Activated T-helper 17 cell treated with anti-CD3 and anti-CD28 coated beads, Interleukin-2, amount 50 U/mL, for 72 hours (primary cell): ENCODE measurements around the gene ADI1. TPM values are rescaled to one million over a fixed set of nuclear protein-coding genes. Genes with fewer than 3 reads are reported as not detected.

Experiments
- ATAC-seq: fragments of 150-1000 bp; cut with Tn5 transposase; replicated peaks from 2 replicates; pipeline ENCODE4 v1.10.0; 2021; ENCODE audit warnings: mild to moderate bottlenecking, moderate library complexity
- H3K27ac Mint-ChIP-seq: one replicate; pipeline ENCODE4 v1.8.0; 2022; ENCODE audit warnings: mixed read lengths
- H3K27me3 Mint-ChIP-seq: one replicate; pipeline ENCODE4 v1.8.0; 2022; ENCODE audit warnings: mixed read lengths
- H3K36me3 Mint-ChIP-seq: one replicate; pipeline ENCODE4 v1.8.0; 2022; ENCODE audit warnings: low read depth, mild to moderate bottlenecking, mixed read lengths
- H3K4me1 Mint-ChIP-seq: one replicate; pipeline ENCODE4 v1.8.0; 2022; ENCODE audit warnings: mixed read lengths
- H3K4me3 Mint-ChIP-seq: one replicate; pipeline ENCODE4 v1.8.0; 2022; ENCODE audit warnings: mild to moderate bottlenecking, mixed read lengths
- H3K9me3 Mint-ChIP-seq: one replicate; pipeline ENCODE4 v1.8.0; 2022; ENCODE audit warnings: mixed read lengths
- total RNA-seq, 2 donors: library from RNA; stranded (reverse); gene quantifications; one replicate each; pipeline ENCODE4 v1.2.3, GENCODE V29; 2022

ADI1 gene
- total RNA-seq, 2 donors from 2014 or later: 25.8 to 26.0 TPM

DNA sequence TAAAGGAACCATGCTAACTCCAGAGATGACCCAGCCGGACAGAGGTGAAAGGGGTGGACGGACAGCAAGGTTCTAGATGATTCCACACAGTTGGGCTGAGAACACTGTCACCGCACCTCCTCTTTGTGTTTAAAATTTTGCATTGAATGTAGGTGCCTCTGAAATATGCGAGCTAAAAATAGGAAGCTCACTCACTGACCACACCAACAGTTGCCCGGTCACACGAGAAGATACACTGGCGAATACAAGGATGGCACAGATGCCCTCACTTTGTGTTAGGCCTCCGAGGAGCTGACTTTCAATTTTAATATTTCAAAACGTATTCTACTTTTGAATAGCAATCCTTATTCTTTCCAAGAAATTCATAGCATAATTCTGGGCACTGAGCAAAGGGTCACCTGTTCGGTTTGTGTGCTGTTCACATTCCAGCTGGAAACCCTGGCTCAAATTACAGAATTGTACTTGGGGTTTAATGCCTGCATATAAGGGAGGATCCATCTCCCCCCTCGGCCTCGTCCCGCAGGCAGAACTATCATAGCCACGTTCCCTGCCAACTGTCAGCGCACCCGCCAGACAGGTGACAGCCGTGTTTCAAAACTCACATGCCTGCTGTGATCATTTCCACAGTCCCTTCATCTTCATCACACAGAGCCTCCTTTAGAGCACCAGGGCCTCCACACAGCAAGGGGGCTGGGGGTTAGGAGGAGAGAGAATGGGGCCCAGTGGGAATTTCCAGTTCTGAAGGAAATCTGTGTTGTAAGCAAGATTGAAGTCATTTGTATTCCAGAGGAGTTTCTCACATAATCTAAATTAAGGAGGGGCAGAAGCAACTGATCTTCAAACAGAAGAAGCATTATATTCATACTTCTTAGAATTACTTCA, 48.2 kb downstream of the ADI1 start:
- H3K36me3 Mint-ChIP-seq: peaks cover 77% of the 10 kb centered on the region
- no peak for ATAC-seq
- no peak overlapping the region for H3K4me3 Mint-ChIP-seq

DNA sequence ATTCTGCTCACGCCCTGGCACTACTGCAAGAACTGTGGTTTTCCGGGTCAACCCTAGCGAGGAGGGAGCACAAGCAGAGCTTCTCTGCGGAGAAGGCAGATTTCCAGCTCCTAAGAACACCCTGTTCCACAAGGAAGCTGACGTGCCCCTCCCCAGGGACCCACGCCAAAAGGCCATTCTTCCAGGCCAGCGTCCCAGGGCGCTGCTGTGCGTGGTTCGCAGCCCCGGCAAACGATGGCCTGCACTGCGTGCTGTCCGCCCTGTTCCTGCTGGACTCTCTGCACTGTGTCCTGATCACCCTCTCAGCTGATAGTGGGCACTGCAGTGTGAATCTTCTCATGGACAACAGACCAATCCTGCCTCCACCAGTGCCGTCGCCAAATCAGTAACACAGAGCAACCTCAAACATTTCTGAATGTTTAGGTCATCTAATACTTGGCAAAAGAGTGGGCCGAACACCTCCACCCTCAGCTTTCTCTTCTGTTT, 49.1 kb downstream of the ADI1 start:
- Mint-ChIP-seq H3K4me1 (no peaks in the 10 kb centered on the region), H3K27ac (no peak overlapping the region), H3K9me3 (no peaks in the 10 kb centered on the region), H3K27me3 (no peaks in the 10 kb centered on the region), H3K4me3 (no peak overlapping the region), H3K36me3 (peaks cover 77% of the 10 kb centered on the region)
- no peak for ATAC-seq

More for the DNA sequence above, 48.2 kb downstream of the ADI1 start:
- no peaks in the 10 kb centered on the region for H3K4me1 Mint-ChIP-seq
- no peak overlapping the region for H3K27ac Mint-ChIP-seq
- H3K27me3 Mint-ChIP-seq: no peaks in the 10 kb centered on the region
- no peaks in the 10 kb centered on the region for H3K9me3 Mint-ChIP-seq

DNA sequence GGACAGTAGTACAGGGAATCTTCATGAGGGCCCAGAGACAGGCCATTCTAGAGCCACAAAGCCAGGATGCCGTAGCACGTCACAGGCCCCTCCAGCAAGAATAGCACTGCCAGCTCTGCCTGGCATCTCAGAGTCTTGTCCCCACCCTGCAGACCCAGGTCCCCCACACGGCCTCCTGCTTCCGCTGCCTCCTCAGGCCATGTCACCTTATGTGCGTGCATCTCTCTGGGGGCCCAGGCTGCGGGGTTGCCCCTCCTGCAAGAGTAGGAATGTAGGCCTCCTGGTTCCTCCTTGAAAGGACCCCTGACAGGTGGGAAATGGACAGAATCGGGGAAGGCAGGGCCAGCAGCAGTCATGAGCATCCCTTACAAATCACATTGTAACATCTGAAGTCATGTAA, 49.8 kb downstream of the ADI1 start:
- H3K36me3 Mint-ChIP-seq: peaks cover 75% of the 10 kb centered on the region
- no peak overlapping the region for H3K4me3 Mint-ChIP-seq
- H3K27ac Mint-ChIP-seq: no peak overlapping the region
- H3K4me1 Mint-ChIP-seq: no peaks in the 10 kb centered on the region
- H3K27me3 Mint-ChIP-seq: no peaks in the 10 kb centered on the region
- ATAC-seq: no peak
- H3K9me3 Mint-ChIP-seq: no peaks in the 10 kb centered on the region

DNA sequence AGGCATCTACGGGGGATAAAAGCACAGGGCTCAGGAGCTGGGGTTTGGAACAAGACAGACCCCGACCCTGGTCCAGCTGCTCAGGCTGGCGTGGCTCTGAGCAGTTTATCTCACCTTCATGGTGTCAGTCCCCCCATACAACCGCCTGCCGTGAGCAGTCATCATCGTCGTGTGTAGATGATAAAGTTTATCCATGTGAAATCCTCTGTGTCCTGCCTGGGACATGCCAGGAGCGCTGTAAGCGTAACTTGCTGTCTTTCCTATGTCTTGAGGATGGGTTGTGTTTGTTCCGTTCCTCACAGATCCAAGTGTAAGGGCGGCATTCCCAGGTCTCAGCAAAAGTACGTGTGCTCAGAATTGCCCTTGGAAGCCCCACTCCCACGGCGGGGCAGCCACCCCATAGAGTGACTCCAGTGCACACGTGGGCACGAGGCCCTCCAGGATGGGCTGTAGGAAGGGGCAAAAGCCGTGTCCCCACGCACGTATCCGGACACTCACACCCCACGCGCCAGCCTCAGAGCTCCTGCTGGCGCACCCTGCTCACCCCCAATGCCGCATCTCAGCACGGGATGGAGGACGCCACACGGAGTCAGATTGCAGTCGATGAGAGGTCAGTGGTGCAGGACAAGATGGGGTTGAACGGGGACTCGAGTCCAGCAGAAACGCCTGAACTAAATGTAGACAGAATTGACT, 50.9 kb downstream of the ADI1 start:
- Mint-ChIP-seq H3K27ac (peak overlapping the region; percentile 66), H3K4me3 (no peak overlapping the region), H3K36me3 (peaks cover 78% of the 10 kb centered on the region), H3K4me1 (no peaks in the 10 kb centered on the region), H3K27me3 (no peaks in the 10 kb centered on the region), H3K9me3 (no peaks in the 10 kb centered on the region)
- ATAC-seq: no peak

DNA sequence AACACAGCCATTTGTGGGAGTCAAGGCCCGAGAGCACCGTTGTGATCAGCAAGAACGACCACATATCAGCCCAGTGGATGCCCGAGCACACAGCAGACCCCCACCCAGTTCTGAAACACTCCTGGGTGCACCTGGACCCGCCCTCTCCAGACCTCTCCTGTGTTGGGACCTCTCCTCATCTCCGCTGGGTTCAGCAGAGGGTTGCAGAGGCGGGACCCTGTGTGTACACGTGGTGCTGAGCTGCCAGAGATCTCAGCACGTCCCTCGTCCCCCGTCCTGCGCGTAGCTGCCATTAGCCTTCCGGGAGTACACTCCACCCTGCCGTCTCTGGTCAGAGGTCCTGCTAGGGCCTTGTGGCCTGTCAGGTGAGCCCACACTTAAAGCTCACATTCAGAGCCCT, 51.7 kb downstream of the ADI1 start:
- no peak for ATAC-seq
- H3K9me3 Mint-ChIP-seq: no peaks in the 10 kb centered on the region
- no peaks in the 10 kb centered on the region for H3K4me1 Mint-ChIP-seq
- no peak overlapping the region for H3K4me3 Mint-ChIP-seq
- H3K27ac Mint-ChIP-seq: no peak overlapping the region
- no peaks in the 10 kb centered on the region for H3K27me3 Mint-ChIP-seq
- H3K36me3 Mint-ChIP-seq: peaks cover 73% of the 10 kb centered on the region

DNA sequence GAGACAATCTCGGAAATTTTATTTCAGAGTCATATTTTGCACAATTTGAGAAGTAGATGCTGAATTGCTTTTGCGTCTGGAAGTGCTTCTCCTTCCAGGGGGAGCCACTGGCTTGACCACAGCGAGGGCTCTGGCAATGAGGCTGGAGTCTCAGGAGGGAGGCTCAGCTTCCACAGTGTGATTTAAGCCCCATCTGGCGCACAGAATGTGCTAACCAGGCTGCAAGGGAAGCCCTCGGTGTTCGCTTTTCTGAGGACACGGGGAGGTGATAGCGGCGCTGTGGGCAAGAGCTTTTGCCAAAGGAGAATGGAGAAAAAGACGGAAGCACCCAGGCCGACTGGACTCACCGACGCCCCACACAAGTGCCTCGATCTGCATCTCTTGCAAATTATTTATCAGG, 52.4 kb downstream of the ADI1 start:
- no peak overlapping the region for H3K4me3 Mint-ChIP-seq
- H3K36me3 Mint-ChIP-seq: peaks cover 66% of the 10 kb centered on the region
- H3K27ac Mint-ChIP-seq: no peak overlapping the region
- no peaks in the 10 kb centered on the region for H3K4me1 Mint-ChIP-seq
- no peaks in the 10 kb centered on the region for H3K27me3 Mint-ChIP-seq
- no peak for ATAC-seq
- H3K9me3 Mint-ChIP-seq: no peaks in the 10 kb centered on the region

DNA sequence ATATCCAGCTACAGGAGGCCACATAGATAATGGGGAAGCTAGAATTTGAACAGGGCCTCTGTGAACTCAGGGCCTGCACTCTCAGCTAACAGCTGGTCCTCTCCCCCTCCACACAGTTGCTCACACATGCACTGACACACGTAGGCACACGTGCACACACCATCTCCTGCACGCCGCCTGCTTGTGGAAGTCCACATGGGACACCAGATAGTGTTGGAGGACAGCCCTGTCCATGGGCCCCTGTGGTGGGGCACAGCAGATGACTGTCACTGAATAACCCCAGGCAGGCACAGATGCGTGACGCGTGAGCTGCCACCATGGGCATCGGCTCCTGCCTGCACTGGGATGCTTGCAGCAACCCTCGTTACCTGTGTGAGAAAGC, 52.9 kb downstream of the ADI1 start:
- no peak overlapping the region for H3K27ac Mint-ChIP-seq
- no peaks in the 10 kb centered on the region for H3K4me1 Mint-ChIP-seq
- no peaks in the 10 kb centered on the region for H3K9me3 Mint-ChIP-seq
- no peak overlapping the region for H3K4me3 Mint-ChIP-seq
- H3K27me3 Mint-ChIP-seq: no peaks in the 10 kb centered on the region
- ATAC-seq: no peak
- H3K36me3 Mint-ChIP-seq: peaks cover 61% of the 10 kb centered on the region

DNA sequence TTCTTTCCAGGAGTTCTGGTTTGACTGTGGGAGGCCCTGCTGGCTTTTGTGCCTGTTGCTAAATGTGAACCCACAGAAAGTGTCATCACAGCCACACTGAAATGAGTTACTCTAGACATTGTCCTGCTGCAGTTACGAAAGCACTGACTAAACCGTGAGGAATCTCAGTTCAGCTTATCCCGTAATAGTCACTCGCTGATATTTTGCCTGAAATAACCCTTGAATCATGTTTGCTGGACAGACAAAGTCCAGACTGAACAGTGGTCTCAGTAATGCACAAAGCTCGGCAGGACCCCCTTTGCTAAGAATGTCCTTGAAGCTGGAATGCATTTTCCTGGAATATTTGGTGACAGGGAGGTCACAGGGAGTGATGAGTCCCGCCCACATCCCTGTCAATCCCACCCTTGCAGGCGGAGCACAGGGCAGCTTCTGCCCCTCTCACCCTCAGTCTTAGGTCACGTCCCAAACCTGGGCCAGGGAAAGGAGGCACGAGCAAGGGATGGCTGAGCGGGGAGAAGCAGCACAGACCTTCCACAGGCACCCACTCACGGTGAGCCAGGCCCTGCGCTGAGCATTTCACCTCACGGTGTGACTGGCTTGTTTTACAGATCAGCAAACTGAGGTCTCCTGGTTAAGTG, 53.4 kb downstream of the ADI1 start:
- H3K4me3 Mint-ChIP-seq: no peak overlapping the region
- H3K9me3 Mint-ChIP-seq: no peaks in the 10 kb centered on the region
- no peak overlapping the region for H3K27ac Mint-ChIP-seq
- no peak for ATAC-seq
- H3K27me3 Mint-ChIP-seq: no peaks in the 10 kb centered on the region
- H3K36me3 Mint-ChIP-seq: peaks cover 56% of the 10 kb centered on the region
- H3K4me1 Mint-ChIP-seq: no peaks in the 10 kb centered on the region

DNA sequence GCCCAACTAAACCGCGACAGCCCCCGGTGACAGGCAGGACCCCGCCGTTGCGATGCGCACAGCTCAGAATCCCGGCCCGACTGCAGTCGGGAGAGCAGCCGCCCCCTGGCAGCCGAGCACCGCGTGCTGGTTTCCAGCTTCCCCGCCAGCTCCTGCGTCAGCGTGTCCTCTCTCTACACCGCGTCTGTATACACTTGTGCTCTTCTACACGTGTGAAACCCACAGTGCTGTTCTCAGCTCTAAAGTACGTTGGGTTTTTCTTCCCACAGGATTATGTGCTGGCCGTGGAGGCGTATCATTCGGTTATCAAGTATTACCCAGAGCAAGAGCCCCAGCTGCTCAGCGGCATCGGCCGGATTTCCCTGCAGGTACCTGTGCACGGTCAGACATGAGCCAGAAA, 54.0 kb downstream of the ADI1 start:
- Mint-ChIP-seq H3K27ac (no peak overlapping the region), H3K4me1 (no peaks in the 10 kb centered on the region), H3K4me3 (no peak overlapping the region), H3K27me3 (no peaks in the 10 kb centered on the region), H3K36me3 (peaks cover 50% of the 10 kb centered on the region), H3K9me3 (no peaks in the 10 kb centered on the region)
- no peak for ATAC-seq

DNA sequence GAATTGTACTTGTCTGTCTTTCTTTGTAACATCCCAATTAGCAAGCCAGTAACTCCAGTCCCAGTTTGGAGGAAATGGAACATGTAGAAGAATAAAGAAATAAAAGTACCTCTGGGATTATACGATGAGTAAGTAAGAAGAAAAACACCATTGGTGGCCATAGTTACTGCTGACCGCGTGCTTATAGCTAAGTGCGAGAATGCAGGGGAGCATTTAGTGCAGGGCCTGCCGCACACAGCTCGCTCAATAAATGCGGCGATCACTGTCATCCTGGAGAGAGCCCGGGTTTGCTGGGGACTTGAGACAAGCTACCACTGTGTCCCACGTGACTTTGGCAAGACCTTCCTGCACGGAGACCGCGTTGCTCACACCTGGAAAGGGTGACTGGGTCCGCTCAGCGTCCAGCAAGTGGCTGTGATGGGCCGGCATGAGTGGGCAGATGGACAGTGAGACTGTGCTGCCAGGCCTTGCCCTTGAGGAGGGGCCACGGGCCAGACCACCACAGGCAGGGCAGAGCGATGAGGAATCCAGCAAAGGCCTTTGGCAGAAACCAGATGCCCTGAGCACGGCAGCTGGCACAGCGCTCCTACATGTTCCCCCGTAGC, 54.8 kb downstream of the ADI1 start:
- no peaks in the 10 kb centered on the region for H3K9me3 Mint-ChIP-seq
- peaks cover 42% of the 10 kb centered on the region for H3K36me3 Mint-ChIP-seq
- H3K4me1 Mint-ChIP-seq: no peaks in the 10 kb centered on the region
- H3K27me3 Mint-ChIP-seq: no peaks in the 10 kb centered on the region
- no peak overlapping the region for H3K27ac Mint-ChIP-seq
- no peak overlapping the region for H3K4me3 Mint-ChIP-seq
- ATAC-seq: no peak

DNA sequence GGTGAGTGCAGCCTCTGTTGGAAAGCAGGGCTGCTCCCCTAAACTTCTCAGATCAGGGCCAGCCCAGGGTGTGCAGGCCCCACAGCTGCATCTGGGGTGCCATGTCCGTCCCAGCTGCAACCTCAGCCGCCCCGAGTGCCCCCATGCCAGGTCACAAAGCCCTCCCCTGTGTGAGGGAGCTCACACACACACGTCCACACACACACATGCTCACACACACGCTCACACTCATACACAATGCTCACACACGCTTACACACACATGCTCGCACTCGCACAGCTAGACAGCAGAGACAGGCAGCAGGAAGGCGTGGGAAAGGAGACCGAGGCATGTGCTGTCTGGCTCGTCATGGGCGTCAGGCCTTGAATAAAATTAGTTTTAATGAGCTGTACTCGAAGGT, 55.4 kb downstream of the ADI1 start:
- Mint-ChIP-seq H3K36me3 (peaks cover 38% of the 10 kb centered on the region), H3K4me1 (no peaks in the 10 kb centered on the region), H3K27ac (no peak overlapping the region), H3K4me3 (no peak overlapping the region), H3K9me3 (no peaks in the 10 kb centered on the region), H3K27me3 (no peaks in the 10 kb centered on the region)
- no peak for ATAC-seq

DNA sequence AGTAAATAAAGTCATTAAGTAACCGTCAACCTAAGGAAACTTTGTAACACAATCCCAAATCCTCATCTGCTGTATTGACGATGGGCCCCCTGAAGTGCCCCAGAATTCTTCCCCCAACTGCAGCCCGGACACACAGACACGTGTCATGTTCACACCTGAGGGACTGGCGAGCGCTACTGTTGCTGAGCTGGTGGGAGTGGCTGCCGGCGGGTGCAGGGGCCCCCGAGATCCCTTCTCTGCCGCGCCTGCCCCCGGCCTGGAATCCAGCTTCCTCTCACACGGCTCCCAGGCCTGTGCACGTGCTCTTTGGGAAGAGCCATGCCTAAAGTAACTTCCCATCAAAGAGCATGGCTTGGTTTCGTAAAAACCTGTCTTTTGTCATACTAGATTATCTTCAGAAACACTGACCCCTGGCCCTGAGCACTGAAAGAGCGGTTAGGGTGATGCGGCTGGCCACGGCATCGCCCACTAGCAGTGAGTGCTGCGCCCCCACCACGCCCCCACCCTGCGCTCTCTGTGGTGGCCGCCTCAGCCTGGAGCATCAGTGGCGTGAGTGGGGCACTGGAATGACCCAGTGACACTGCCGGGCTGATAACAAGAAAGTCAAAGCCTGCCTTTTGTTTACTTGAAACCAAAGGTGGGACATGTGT, 56.0 kb downstream of the ADI1 start:
- no peaks in the 10 kb centered on the region for H3K27me3 Mint-ChIP-seq
- no peak overlapping the region for H3K4me3 Mint-ChIP-seq
- H3K27ac Mint-ChIP-seq: no peak overlapping the region
- ATAC-seq: no peak
- no peaks in the 10 kb centered on the region for H3K9me3 Mint-ChIP-seq
- H3K36me3 Mint-ChIP-seq: peaks cover 36% of the 10 kb centered on the region
- no peaks in the 10 kb centered on the region for H3K4me1 Mint-ChIP-seq

DNA sequence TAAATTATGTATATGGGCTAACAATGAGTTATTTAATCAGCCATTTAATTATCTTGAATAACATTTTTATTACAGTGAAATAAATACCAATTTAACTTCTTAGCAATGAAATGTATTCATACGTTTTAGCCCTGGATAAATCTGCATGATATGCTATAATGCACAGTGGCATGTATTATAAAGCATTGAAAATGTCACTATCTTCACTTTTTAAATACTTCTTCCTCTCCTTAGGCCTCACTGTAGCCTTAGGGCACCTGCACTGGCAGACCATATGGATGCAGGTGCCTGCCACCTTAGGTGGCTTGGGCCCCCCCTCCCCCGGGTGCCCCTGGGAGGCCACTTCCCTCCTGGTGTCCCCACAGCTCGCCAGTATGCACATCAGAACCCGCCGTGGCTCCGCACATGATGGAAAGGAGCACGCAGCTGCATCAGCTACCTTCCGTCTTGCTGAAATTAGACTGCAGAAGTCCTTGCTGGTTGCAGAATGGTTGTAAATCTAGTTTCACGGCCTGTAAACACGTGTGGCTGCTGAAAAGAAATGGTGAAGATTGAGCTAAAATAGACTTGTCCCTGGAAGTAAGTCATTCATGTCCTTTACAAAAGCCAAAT, 56.7 kb downstream of the ADI1 start:
- ATAC-seq: no peak
- no peaks in the 10 kb centered on the region for H3K27me3 Mint-ChIP-seq
- peaks cover 32% of the 10 kb centered on the region for H3K36me3 Mint-ChIP-seq
- no peak overlapping the region for H3K4me3 Mint-ChIP-seq
- H3K27ac Mint-ChIP-seq: no peak overlapping the region
- no peaks in the 10 kb centered on the region for H3K9me3 Mint-ChIP-seq
- no peaks in the 10 kb centered on the region for H3K4me1 Mint-ChIP-seq
